Smooth muscle cell (in vitro differentiated cells): Measurements from ENCODE around the gene PDE3A. TPM values are rescaled to one million over a fixed set of nuclear protein-coding genes. Genes with fewer than 3 reads are reported as not detected.
"Not testable (repeated sequence)": the region's sequence is repeated elsewhere in the genome, so short reads cannot be mapped to it uniquely, and the experiment has no call there.

ENCODE experiments used
- DNase-seq: peaks from one replicate; lab custom pipeline; 2025; ENCODE audit not compliant: unreplicated experiment; lab: John Stamatoyannopoulos, UW
- H2AFZ ChIP-seq: fragments of 200-600 bp; sonication (generic); 2 replicates; pipeline ENCODE4 v1.6.0; 2016; ENCODE audit warnings: antibody characterized with exemption, low read depth, mild to moderate bottlenecking
- H3F3A ChIP-seq: fragments of 200-600 bp; sonication (generic); 2 replicates; pipeline ENCODE4 v1.6.0; 2017; ENCODE audit warnings: antibody characterized with exemption, low read depth
- H3K27ac ChIP-seq: fragments of 200-600 bp; sonication (generic); 2 replicates; pipeline ENCODE4 v1.5.1; 2016; ENCODE audit warnings: low read depth, mild to moderate bottlenecking
- H3K27me3 ChIP-seq: fragments of 200-600 bp; sonication (generic); 2 replicates; pipeline ENCODE4 v1.6.1; 2016; ENCODE audit warnings: low read depth, mild to moderate bottlenecking
- H3K36me3 ChIP-seq: fragments of 200-600 bp; sonication (generic); 2 replicates; pipeline ENCODE4 v1.5.1; 2016; ENCODE audit warnings: low read depth
- H3K4me1 ChIP-seq: fragments of 200-600 bp; sonication (generic); 2 replicates; pipeline ENCODE4 v1.5.1; 2016; ENCODE audit warnings: low read depth
- H3K4me2 ChIP-seq: fragments of 200-600 bp; sonication (generic); 2 replicates; pipeline ENCODE4 v1.6.0; 2016; ENCODE audit warnings: mild to moderate bottlenecking
- H3K4me3 ChIP-seq: fragments of 200-600 bp; sonication (generic); 2 replicates; pipeline ENCODE4 v1.5.1; 2016; ENCODE audit warnings: mild to moderate bottlenecking
- H3K79me2 ChIP-seq: fragments of 200-600 bp; sonication (generic); 2 replicates; pipeline ENCODE4 v1.6.0; 2016; ENCODE audit warnings: low read depth, mild to moderate bottlenecking
- H3K9ac ChIP-seq: fragments of 200-600 bp; sonication (generic); 2 replicates; pipeline ENCODE4 v1.6.0; 2016; ENCODE audit warnings: low read depth
- H3K9me3 ChIP-seq: fragments of 200-600 bp; sonication (generic); replicated peaks from 2 replicates; pipeline ENCODE4 v1.5.1; 2016; ENCODE audit warnings: low read depth
- H4K20me1 ChIP-seq: fragments of 200-600 bp; sonication (generic); 2 replicates; pipeline ENCODE4 v1.6.0; 2016; ENCODE audit warnings: low read depth
- WGBS: methylation state at CpG from one replicate; pipeline ENCODE4 v1.1.7; 2016; ENCODE audit warnings: low lambda C conversion rate; 5-methylcytosine and 5-hydroxymethylcytosine counted together
- polyA plus RNA-seq: library from polyadenylated mRNA; unstranded; fragments of >200 nt; fragmentation: Nextera tagmentation; extraction: Ambion mirVana; gene quantifications from 2 replicates; pipeline ENCODE4 v1.2.1, GENCODE V29; 2016
- total RNA-seq: library from RNA; depleted of rRNA; stranded (reverse); fragments of >200 nt; gene quantifications from 2 replicates; pipeline ENCODE4 v1.2.3, GENCODE V29; 2014
- TF ChIP-seq, protein P1 (sequence below): fragments of 200-600 bp; sonication (generic); IDR thresholded peaks from 2 replicates; pipeline ENCODE4 v1.5.1; 2017; ENCODE audit warnings: borderline replicate concordance, mild to moderate bottlenecking, antibody characterized with exemption; ENCODE audit not compliant: insufficient read depth, poor library complexity, severe bottlenecking

PDE3A gene
- 6.1 and 8.6 TPM in 2 replicates for total RNA-seq
- polyA plus RNA-seq = 1.3 and 1.8 TPM in 2 replicates

DNA sequence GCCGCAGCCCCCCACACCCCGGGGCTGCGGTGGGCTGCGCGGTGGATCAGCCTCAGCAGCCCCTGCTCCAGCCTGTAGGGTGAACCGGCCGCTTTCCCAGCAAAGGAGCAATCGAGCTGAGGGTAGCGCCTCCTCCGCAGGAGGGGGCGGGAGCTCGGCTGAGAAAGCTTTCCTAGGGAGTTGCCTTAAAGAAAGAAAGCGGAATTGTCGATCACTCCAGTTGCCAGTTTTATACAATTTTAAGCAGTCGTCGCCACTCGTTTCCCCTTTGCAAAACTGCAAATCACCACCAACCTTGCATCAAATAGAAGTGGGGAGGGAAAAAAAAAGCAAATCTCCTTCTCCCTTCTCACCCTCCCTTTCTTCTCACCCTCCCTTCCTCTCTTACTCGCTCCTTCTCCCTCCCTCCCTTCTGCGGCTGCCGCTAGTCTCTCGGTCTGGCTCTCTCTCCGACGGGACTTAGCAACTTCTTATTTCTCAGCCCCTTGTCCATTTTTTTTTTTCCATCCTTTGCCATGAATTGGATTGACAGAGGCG lies at the start of gene PDE3A:
TSS of gene PDE3A (plus strand) at position 424 of the 537 bp plus-strand sequence. CDS start 748 bp downstream, outside the sequence.
- no peaks in the 10 kb centered on the region for H3K9me3 ChIP-seq
- peak within 1 kb of the TSS; percentile 31 for H3K27ac ChIP-seq
- WGBS = 3% methylated on average over 23 of the region's 24 CpGs
- peaks cover 34% of the 10 kb centered on the region for H3K27me3 ChIP-seq
- TF ChIP-seq, protein P1, sequence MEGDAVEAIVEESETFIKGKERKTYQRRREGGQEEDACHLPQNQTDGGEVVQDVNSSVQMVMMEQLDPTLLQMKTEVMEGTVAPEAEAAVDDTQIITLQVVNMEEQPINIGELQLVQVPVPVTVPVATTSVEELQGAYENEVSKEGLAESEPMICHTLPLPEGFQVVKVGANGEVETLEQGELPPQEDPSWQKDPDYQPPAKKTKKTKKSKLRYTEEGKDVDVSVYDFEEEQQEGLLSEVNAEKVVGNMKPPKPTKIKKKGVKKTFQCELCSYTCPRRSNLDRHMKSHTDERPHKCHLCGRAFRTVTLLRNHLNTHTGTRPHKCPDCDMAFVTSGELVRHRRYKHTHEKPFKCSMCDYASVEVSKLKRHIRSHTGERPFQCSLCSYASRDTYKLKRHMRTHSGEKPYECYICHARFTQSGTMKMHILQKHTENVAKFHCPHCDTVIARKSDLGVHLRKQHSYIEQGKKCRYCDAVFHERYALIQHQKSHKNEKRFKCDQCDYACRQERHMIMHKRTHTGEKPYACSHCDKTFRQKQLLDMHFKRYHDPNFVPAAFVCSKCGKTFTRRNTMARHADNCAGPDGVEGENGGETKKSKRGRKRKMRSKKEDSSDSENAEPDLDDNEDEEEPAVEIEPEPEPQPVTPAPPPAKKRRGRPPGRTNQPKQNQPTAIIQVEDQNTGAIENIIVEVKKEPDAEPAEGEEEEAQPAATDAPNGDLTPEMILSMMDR = no peak
- H3K9ac ChIP-seq = peak within 1 kb of the TSS; percentile 16
- H3K36me3 ChIP-seq = no peaks in the 10 kb centered on the region
- peak within 1 kb of the TSS; percentile 70 for H3K4me3 ChIP-seq
- peak within 1 kb of the TSS; percentile 88 for H2AFZ ChIP-seq
- peaks cover 11% of the 10 kb centered on the region for H3K4me1 ChIP-seq
- H3K4me2 ChIP-seq = peak within 1 kb of the TSS; percentile 86
- DNase-seq = peak; percentile 25
- H3K79me2 ChIP-seq = peaks cover 22% of the 10 kb centered on the region
- H4K20me1 ChIP-seq = no peaks in the 10 kb centered on the region
- peaks cover 6% of the 10 kb centered on the region for H3F3A ChIP-seq

DNA sequence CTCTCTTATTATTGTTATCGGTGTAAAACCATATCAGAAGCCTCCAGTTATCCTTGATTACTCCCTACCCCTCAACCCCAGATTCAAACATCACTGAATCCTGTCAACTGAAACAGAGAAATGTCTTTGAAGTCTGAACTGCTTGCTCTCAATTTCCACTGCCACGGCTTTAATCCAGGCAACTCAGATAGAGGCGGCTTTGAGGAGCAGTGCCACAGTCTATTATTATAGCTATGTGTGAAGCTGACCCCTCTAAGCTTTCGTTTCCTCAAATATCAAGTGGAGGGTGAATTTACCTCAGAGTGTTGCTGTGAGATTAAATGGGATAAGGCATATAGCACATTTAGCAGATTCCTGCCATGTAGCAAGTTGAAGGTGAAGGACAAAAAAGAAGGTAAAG lies 49.0 kb upstream of the PDE3A start:
- Histone ChIP-seq H3K4me1 (no peaks in the 10 kb centered on the region), H3K79me2 (no peaks in the 10 kb centered on the region), H3K4me3 (peak overlapping the region; percentile 2), H3K9me3 (no peaks in the 10 kb centered on the region), H3K36me3 (no peaks in the 10 kb centered on the region), H3K27me3 (no peaks in the 10 kb centered on the region), H3K27ac (no peak overlapping the region), H4K20me1 (no peaks in the 10 kb centered on the region), H2AFZ (peak overlapping the region; percentile 67), H3K9ac (no peak overlapping the region), H3K4me2 (peak overlapping the region; percentile 34), H3F3A (no peaks in the 10 kb centered on the region)
- DNase-seq = no peak
- 48% methylated on average over 4 of the region's 4 CpGs for WGBS
- TF ChIP-seq, protein P1 = no peak

DNA sequence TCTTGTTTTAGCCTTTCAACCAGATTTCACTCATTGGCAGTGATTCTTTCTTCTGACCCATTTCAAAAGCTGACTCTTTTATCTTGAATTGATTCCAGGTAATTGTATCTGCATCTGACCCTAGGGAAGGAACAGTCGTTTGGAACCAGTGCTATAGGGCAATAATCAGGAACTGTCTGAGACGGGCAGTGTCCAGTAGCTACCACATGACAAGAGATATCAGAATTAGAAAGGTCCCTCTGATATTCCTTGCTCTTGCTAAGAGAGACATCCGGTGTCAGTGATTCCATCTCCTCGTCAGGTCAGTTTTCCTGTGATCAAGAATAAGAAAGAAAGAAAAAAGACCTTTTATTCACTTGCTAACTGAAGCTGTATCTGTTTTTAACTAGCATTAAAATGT lies 47.8 kb upstream of the PDE3A start:
- no peak overlapping the region for H2AFZ ChIP-seq
- H3F3A ChIP-seq = no peaks in the 10 kb centered on the region
- H3K9ac ChIP-seq = no peak overlapping the region
- TF ChIP-seq, protein P1 = no peak
- no peaks in the 10 kb centered on the region for H3K4me1 ChIP-seq
- no peak overlapping the region for H3K27ac ChIP-seq
- H4K20me1 ChIP-seq = no peaks in the 10 kb centered on the region
- 57% methylated on average over 4 of the region's 4 CpGs for WGBS
- H3K4me2 ChIP-seq = no peak overlapping the region
- DNase-seq = no peak
- no peaks in the 10 kb centered on the region for H3K79me2 ChIP-seq
- H3K4me3 ChIP-seq = no peak overlapping the region
- H3K27me3 ChIP-seq = no peaks in the 10 kb centered on the region
- H3K9me3 ChIP-seq = no peaks in the 10 kb centered on the region
- H3K36me3 ChIP-seq = no peaks in the 10 kb centered on the region

DNA sequence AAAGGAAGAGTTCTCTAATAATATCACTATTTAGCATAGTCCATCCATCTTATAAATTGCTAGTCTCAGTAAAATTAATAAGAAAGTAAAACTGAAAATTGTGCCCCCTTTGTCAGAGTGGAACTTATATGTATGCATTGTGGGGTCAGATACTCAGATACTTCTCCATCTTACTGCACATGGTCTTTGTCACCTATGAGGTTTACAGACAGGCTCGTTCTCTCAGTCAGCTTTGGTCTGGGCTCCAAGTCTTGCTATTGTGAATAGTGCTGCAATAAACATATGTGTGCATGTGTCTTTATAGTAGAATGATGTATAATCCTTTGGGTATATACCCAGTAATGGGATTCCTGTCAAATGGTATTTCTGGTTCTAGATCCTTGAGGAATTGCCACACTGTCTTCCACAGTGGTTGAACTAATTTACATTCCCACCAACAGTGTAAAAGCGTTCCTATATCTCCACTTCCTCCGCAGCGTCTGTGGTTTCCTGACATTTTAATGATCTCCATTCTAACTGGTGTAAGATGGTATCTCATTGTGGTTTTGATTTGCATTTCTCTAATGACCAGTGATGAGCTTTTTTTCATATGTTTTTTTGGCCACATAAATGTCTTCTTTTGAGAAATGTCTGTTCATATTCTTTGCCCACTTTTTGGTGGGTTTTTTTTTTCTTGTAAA lies 37.4 kb upstream of the PDE3A start:
- H3K36me3 ChIP-seq, H3K27me3 ChIP-seq, H3K27ac ChIP-seq, H3K4me2 ChIP-seq, H2AFZ ChIP-seq, H3K4me1 ChIP-seq, H3K4me3 ChIP-seq, H3F3A ChIP-seq, H3K9me3 ChIP-seq, DNase-seq, H3K9ac ChIP-seq, H4K20me1 ChIP-seq, H3K79me2 ChIP-seq: not testable (repeated sequence)
- WGBS = 92% methylated on average over 4 of the region's 4 CpGs
